HEK293 (cell line): ENCODE results near the gene METTL3.

Experiments
- CTCF ChIA-PET: fragments of 350-600 bp; formaldehyde crosslinking; extraction: SDS; loops from one replicate; lab custom pipeline; 2021; ENCODE audit warnings: antibody characterized with exemption; lab: Yijun Ruan, JAX
- POLR2A ChIA-PET: fragments of 300-600 bp; formaldehyde crosslinking; extraction: SDS; loops from one replicate; lab custom pipeline; 2020; ENCODE audit warnings: antibody characterized with exemption, inconsistent platforms; lab: Yijun Ruan, JAX
- H3K27ac ChIP-seq: fragments of 200-500 bp; sonication (Bioruptor generic); 2 replicates; pipeline ENCODE4 v1.5.1; 2014; ENCODE audit warnings: low read depth, low read length, control low read depth, inconsistent platforms; ENCODE audit errors: extremely low read depth
- H3K36me3 ChIP-seq, 2 experiments: fragments of 200-500 bp in 1 of 2; sonication (Bioruptor generic) in 1 of 2; 1 replicate in 1 of 2; 2 replicates in 1 of 2; pipeline ENCODE4 v1.5.1; 2014 to 2017; ENCODE audit warnings: inconsistent platforms in 2 of 2, low read length in 2 of 2; ENCODE audit not compliant: control insufficient read depth in 2 of 2, insufficient read depth in 1 of 2
- H3K4me1 ChIP-seq: fragments of 200-500 bp; sonication (Bioruptor generic); 2 replicates; pipeline ENCODE4 v1.5.1; 2014; ENCODE audit warnings: mild to moderate bottlenecking, low read length, inconsistent platforms; ENCODE audit not compliant: control insufficient read depth, insufficient read depth
- H3K4me3 ChIP-seq: 2 replicates; pipeline ENCODE4 v1.5.1; 2011; ENCODE audit warnings: low read depth, mild to moderate bottlenecking, control low read depth, low read length, moderate library complexity
- H3K9me3 ChIP-seq: fragments of 200-500 bp; sonication (Bioruptor generic); 2 replicates; pipeline ENCODE4 v1.5.1; 2014; ENCODE audit warnings: low read depth, low read length, inconsistent platforms; ENCODE audit not compliant: control insufficient read depth, insufficient read depth
- EGR2 ChIP-seq: fragments of 450-650 bp; formaldehyde crosslinking; IDR thresholded peaks from 2 replicates; pipeline ENCODE4 v1.5.1; 2016; ENCODE audit warnings: low read depth, missing biosample characterization, missing genetic modification characterization
- MEIS1 ChIP-seq: sonication (generic); formaldehyde crosslinking; IDR thresholded peaks from 2 replicates; pipeline ENCODE4 v1.8.1; 2022; ENCODE audit warnings: missing genetic modification reagents, mild to moderate bottlenecking, borderline replicate concordance
- SCRT1 ChIP-seq: fragments of 450-650 bp; formaldehyde crosslinking; IDR thresholded peaks from 2 replicates; pipeline ENCODE4 v1.5.1; 2016; ENCODE audit warnings: missing biosample characterization, missing genetic modification characterization, borderline replicate concordance
- ZBTB21 ChIP-seq: fragments of 450-650 bp; formaldehyde crosslinking; IDR thresholded peaks from 2 replicates; pipeline ENCODE4 v1.5.1; 2017; ENCODE audit warnings: missing biosample characterization, missing genetic modification characterization
- ZBTB7A ChIP-seq: fragments of 450-650 bp; formaldehyde crosslinking; IDR thresholded peaks from 2 replicates; pipeline ENCODE4 v1.5.1; 2016; ENCODE audit warnings: low read depth, missing biosample characterization, missing genetic modification characterization
- ZFP3 ChIP-seq: fragments of 450-650 bp; formaldehyde crosslinking; IDR thresholded peaks from 2 replicates; pipeline ENCODE4 v1.5.1; 2016; ENCODE audit warnings: low read depth, missing biosample characterization, missing genetic modification characterization
- ZNF114 ChIP-seq: fragments of 450-650 bp; formaldehyde crosslinking; IDR thresholded peaks from 2 replicates; pipeline ENCODE4 v1.5.0; 2017; ENCODE audit warnings: missing biosample characterization, missing genetic modification characterization
- ZNF23 ChIP-seq: fragments of 450-650 bp; formaldehyde crosslinking; IDR thresholded peaks from 2 replicates; pipeline ENCODE4 v1.5.1; 2016; ENCODE audit warnings: missing biosample characterization, missing genetic modification characterization, borderline replicate concordance
- ZNF366 ChIP-seq: fragments of 450-650 bp; formaldehyde crosslinking; conservative IDR thresholded peaks from 2 replicates; pipeline ENCODE4 v1.5.1; 2016; ENCODE audit warnings: missing biosample characterization, missing genetic modification characterization
- ZNF404 ChIP-seq: fragments of 450-650 bp; formaldehyde crosslinking; IDR thresholded peaks from 2 replicates; pipeline ENCODE4 v1.5.1; 2017; ENCODE audit warnings: missing biosample characterization, missing genetic modification characterization
- ZNF426 ChIP-seq: fragments of 450-650 bp; formaldehyde crosslinking; IDR thresholded peaks from 2 replicates; pipeline ENCODE4 v1.5.1; 2017; ENCODE audit warnings: missing biosample characterization, missing genetic modification characterization, mild to moderate bottlenecking, inconsistent platforms, moderate library complexity
- ZNF473 ChIP-seq: fragments of 450-650 bp; formaldehyde crosslinking; IDR thresholded peaks from 2 replicates; pipeline ENCODE4 v1.5.1; 2017; ENCODE audit warnings: missing biosample characterization, missing genetic modification characterization
- ZNF561 ChIP-seq: fragments of 450-650 bp; IDR thresholded peaks from 2 replicates; pipeline ENCODE4 v1.5.1; 2018; ENCODE audit warnings: missing biosample characterization, missing genetic modification characterization, borderline replicate concordance
- ZNF623 ChIP-seq: fragments of 450-650 bp; formaldehyde crosslinking; IDR thresholded peaks from 2 replicates; pipeline ENCODE4 v1.5.1; 2016; ENCODE audit warnings: missing biosample characterization, missing genetic modification characterization
- ZNF658 ChIP-seq: fragments of 450-650 bp; formaldehyde crosslinking; IDR thresholded peaks from 2 replicates; pipeline ENCODE4; 2016; ENCODE audit warnings: missing biosample characterization, missing genetic modification characterization
- ZNF670 ChIP-seq: fragments of 450-650 bp; formaldehyde crosslinking; IDR thresholded peaks from 2 replicates; pipeline ENCODE4 v1.5.1; 2016; ENCODE audit warnings: missing biosample characterization, missing genetic modification characterization, low read depth
- ZNF76 ChIP-seq: fragments of 450-650 bp; formaldehyde crosslinking; IDR thresholded peaks from 2 replicates; pipeline ENCODE4; 2016; ENCODE audit warnings: low read depth, missing biosample characterization, missing genetic modification characterization, borderline replicate concordance
- ZNF791 ChIP-seq: fragments of 450-650 bp; formaldehyde crosslinking; IDR thresholded peaks from 2 replicates; pipeline ENCODE4 v1.5.1; 2016; ENCODE audit warnings: missing biosample characterization, missing genetic modification characterization
- ZSCAN30 ChIP-seq: fragments of 450-650 bp; IDR thresholded peaks from 2 replicates; pipeline ENCODE4 v1.5.1; 2018; ENCODE audit warnings: missing biosample characterization, mild to moderate bottlenecking, missing genetic modification characterization, moderate library complexity
- TF ChIP-seq, protein P1 (sequence below): fragments of 450-650 bp; formaldehyde crosslinking; IDR thresholded peaks from 2 replicates; pipeline ENCODE4 v1.5.1; 2016; ENCODE audit warnings: missing biosample characterization, missing genetic modification characterization, borderline replicate concordance
- TF ChIP-seq, protein P2 (sequence below): fragments of 450-650 bp; formaldehyde crosslinking; optimal IDR thresholded peaks from 2 replicates; pipeline ENCODE3; 2016; ENCODE audit warnings: missing biosample characterization, mild to moderate bottlenecking, missing genetic modification characterization
- TF ChIP-seq, protein P3 (sequence below): fragments of 450-650 bp; formaldehyde crosslinking; IDR thresholded peaks from 2 replicates; pipeline ENCODE4 v1.5.1; 2016; ENCODE audit warnings: missing biosample characterization, missing genetic modification characterization
- TF ChIP-seq, protein P4 (sequence below): fragments of 450-650 bp; formaldehyde crosslinking; IDR thresholded peaks from 2 replicates; pipeline ENCODE4 v1.5.1; 2017; ENCODE audit warnings: missing biosample characterization, missing genetic modification characterization

Gene METTL3

DNA sequence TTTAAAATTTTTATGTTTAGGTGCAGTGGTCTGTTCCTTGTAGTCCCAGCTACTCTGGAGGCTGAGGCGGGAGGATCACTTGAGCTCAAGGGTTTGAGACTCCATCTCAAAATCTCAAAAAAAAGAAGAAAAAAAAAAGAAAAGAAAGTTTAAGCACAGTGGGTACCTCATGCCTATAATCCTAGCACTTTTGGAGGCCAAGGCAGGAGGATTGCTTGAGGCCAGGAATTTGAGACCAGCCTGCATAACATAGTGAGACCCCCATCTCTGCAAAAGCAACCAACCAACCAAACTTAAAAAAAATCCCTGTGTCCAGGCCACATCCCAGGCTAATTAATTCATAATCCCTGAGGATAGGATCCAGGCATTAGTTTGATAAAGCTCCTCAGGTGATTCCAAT lies 18.4 kb upstream of the METTL3 start:
- no peak for TF ChIP-seq ZNF658 (tag by site-specific recombination)
- TF ChIP-seq SCRT1, result no peak
- no peak for TF ChIP-seq ZNF670 (tag by site-specific recombination)
- no peak for TF ChIP-seq ZNF114
- TF ChIP-seq ZNF23 (tag by site-specific recombination), result no peak
- TF ChIP-seq ZSCAN30 (tag by site-specific recombination), result no peak
- TF ChIP-seq ZNF366 (tag by site-specific recombination), result no peak
- TF ChIP-seq ZNF426 (tag by site-specific recombination), result no peak
- TF ChIP-seq ZNF561 (tag by site-specific recombination), result no peak
- TF ChIP-seq ZNF791 (tag by site-specific recombination), result no peak
- TF ChIP-seq ZNF623 (tag by site-specific recombination), result no peak
- no peak for TF ChIP-seq ZNF76 (tag by site-specific recombination)
- TF ChIP-seq, protein P1, sequence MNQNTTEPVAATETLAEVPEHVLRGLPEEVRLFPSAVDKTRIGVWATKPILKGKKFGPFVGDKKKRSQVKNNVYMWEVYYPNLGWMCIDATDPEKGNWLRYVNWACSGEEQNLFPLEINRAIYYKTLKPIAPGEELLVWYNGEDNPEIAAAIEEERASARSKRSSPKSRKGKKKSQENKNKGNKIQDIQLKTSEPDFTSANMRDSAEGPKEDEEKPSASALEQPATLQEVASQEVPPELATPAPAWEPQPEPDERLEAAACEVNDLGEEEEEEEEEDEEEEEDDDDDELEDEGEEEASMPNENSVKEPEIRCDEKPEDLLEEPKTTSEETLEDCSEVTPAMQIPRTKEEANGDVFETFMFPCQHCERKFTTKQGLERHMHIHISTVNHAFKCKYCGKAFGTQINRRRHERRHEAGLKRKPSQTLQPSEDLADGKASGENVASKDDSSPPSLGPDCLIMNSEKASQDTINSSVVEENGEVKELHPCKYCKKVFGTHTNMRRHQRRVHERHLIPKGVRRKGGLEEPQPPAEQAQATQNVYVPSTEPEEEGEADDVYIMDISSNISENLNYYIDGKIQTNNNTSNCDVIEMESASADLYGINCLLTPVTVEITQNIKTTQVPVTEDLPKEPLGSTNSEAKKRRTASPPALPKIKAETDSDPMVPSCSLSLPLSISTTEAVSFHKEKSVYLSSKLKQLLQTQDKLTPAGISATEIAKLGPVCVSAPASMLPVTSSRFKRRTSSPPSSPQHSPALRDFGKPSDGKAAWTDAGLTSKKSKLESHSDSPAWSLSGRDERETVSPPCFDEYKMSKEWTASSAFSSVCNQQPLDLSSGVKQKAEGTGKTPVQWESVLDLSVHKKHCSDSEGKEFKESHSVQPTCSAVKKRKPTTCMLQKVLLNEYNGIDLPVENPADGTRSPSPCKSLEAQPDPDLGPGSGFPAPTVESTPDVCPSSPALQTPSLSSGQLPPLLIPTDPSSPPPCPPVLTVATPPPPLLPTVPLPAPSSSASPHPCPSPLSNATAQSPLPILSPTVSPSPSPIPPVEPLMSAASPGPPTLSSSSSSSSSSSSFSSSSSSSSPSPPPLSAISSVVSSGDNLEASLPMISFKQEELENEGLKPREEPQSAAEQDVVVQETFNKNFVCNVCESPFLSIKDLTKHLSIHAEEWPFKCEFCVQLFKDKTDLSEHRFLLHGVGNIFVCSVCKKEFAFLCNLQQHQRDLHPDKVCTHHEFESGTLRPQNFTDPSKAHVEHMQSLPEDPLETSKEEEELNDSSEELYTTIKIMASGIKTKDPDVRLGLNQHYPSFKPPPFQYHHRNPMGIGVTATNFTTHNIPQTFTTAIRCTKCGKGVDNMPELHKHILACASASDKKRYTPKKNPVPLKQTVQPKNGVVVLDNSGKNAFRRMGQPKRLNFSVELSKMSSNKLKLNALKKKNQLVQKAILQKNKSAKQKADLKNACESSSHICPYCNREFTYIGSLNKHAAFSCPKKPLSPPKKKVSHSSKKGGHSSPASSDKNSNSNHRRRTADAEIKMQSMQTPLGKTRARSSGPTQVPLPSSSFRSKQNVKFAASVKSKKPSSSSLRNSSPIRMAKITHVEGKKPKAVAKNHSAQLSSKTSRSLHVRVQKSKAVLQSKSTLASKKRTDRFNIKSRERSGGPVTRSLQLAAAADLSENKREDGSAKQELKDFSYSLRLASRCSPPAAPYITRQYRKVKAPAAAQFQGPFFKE (tag by site-specific recombination), result no peak
- TF ChIP-seq, protein P2, sequence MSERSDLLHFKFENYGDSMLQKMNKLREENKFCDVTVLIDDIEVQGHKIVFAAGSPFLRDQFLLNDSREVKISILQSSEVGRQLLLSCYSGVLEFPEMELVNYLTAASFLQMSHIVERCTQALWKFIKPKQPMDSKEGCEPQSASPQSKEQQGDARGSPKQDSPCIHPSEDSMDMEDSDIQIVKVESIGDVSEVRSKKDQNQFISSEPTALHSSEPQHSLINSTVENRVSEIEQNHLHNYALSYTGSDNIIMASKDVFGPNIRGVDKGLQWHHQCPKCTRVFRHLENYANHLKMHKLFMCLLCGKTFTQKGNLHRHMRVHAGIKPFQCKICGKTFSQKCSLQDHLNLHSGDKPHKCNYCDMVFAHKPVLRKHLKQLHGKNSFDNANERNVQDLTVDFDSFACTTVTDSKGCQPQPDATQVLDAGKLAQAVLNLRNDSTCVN, result no peak
- TF ChIP-seq, all 188 proteins: peak for 0
- Histone ChIP-seq H3K36me3 (peaks cover 0 to 5% of the 10 kb centered on the region in 2 experiments; a peak in 1 of 3 replicates), H3K4me3 (no peak overlapping the region), H3K9me3 (no peaks in the 10 kb centered on the region), H3K27ac (no peak overlapping the region), H3K4me1 (peaks cover 17% of the 10 kb centered on the region)
- ChIA-PET POLR2A (interaction anchor here (0.6 kb wide), 1 partner anchor 18 kb away, joined by 5 read pairs; no protein-coding TSS in a partner anchor), CTCF (interaction anchor here (0.5 to 1.9 kb wide), 3 partner anchors 31 to 148 kb away, joined by 5 to 8 read pairs (median 5); partner anchors contain the start of gene CHD8)

DNA sequence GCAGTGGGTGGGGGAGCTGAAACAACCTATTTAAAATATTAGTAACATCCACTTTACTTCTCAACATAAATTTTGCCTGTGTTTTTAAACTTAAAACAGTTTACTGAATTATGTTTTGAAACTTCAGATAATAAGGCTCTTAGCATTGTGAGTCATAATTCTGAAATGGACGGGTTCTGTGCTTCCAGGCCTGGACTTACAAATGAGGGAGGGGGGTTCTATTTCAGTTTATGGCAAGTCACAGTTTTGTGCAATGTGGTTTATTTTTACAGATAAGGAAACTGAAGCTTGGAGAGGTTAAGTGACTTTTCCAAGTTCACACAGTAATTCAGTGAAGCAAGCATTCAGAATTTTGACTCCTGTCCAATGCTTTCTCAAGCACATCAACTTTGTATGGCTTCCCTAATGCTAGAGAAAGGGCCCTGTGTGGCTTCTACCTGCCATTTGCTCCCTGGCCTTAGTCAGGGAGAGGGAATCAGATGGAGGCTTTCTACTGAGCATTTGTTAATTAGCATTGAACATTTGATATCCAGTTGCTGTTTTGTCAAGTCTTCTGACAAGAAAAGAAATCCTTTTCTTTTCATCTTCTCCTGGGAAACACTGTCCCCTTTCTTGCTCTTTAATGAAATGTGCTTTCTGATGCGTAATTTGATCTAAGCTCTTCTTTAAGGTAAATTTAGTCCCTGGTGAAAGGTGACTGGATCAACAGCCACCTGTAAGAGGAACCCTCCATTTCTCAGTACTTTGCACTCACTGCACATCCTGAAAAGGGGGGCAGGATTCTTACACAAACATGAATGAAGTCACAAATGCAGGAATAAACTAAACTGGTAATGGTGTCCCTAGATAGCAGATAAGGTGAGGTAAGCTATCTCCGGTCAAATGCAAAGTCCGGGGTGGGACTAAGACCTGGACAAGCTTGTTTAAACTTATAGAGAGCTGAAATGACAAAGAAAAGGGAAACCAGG lies 17.5 kb upstream of the METTL3 start:
- H3K9me3 ChIP-seq, result no peaks in the 10 kb centered on the region
- H3K27ac ChIP-seq, result 0 out of 2 replicates have a peak overlapping the region, but pooled peaks have one; percentile 1
- peaks cover 0 to 14% of the 10 kb centered on the region in 2 experiments; a peak in 2 of 3 replicates for H3K36me3 ChIP-seq
- peaks cover 17% of the 10 kb centered on the region for H3K4me1 ChIP-seq
- ChIA-PET CTCF (interaction anchor here (0.6 to 0.9 kb wide), 3 partner anchors 31 to 1949 kb away, joined by 3 to 4 read pairs (median 4); no protein-coding TSS in a partner anchor), POLR2A (interaction anchor here (0.8 kb wide), 1 partner anchor 17 kb away, joined by 3 read pairs; the partner anchor contains the start of gene METTL3)
- no peak overlapping the region for H3K4me3 ChIP-seq
- TF ChIP-seq ZNF473 (tag by site-specific recombination), result no peak
- TF ChIP-seq ZNF404, result no peak
- TF ChIP-seq, protein P3, sequence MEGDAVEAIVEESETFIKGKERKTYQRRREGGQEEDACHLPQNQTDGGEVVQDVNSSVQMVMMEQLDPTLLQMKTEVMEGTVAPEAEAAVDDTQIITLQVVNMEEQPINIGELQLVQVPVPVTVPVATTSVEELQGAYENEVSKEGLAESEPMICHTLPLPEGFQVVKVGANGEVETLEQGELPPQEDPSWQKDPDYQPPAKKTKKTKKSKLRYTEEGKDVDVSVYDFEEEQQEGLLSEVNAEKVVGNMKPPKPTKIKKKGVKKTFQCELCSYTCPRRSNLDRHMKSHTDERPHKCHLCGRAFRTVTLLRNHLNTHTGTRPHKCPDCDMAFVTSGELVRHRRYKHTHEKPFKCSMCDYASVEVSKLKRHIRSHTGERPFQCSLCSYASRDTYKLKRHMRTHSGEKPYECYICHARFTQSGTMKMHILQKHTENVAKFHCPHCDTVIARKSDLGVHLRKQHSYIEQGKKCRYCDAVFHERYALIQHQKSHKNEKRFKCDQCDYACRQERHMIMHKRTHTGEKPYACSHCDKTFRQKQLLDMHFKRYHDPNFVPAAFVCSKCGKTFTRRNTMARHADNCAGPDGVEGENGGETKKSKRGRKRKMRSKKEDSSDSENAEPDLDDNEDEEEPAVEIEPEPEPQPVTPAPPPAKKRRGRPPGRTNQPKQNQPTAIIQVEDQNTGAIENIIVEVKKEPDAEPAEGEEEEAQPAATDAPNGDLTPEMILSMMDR (tag by site-specific recombination), result no peak
- no peak for TF ChIP-seq ZFP3 (tag by site-specific recombination)
- TF ChIP-seq ZBTB21, result no peak
- TF ChIP-seq, protein P4, sequence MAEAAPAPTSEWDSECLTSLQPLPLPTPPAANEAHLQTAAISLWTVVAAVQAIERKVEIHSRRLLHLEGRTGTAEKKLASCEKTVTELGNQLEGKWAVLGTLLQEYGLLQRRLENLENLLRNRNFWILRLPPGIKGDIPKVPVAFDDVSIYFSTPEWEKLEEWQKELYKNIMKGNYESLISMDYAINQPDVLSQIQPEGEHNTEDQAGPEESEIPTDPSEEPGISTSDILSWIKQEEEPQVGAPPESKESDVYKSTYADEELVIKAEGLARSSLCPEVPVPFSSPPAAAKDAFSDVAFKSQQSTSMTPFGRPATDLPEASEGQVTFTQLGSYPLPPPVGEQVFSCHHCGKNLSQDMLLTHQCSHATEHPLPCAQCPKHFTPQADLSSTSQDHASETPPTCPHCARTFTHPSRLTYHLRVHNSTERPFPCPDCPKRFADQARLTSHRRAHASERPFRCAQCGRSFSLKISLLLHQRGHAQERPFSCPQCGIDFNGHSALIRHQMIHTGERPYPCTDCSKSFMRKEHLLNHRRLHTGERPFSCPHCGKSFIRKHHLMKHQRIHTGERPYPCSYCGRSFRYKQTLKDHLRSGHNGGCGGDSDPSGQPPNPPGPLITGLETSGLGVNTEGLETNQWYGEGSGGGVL (tag by site-specific recombination), result peak; percentile 23; the same call in 1 of the 2 replicates
- no peak for TF ChIP-seq MEIS1 (CRISPR knock-in tag)
- no peak for TF ChIP-seq ZBTB7A (tag by site-specific recombination)
- TF ChIP-seq EGR2 (tag by site-specific recombination), result no peak
